ENCODE measurements around the gene RPL29. TPM values are rescaled to one million over a fixed set of nuclear protein-coding genes. Genes with fewer than 3 reads are reported as not detected.

RPL29 gene
- total and polyA plus RNA-seq, 2 of the 13 experiments (the other 11 are each of a cell fraction or from before 2014, with no cell fraction given): 1,348 to 2,263 TPM

GRCh38 chr3:52001443-52001974 lies 5.8 kb upstream of the RPL29 start (continued):
- TF ChIP-seq NFE2L1 (CRISPR knock-in tag; IDR thresholded peaks at IDR 0.05; ENCODE audit: borderline replicate concordance) (no peak), PLSCR1 (CRISPR knock-in tag; IDR thresholded peaks at IDR 0.05; ENCODE audit: borderline replicate concordance) (no peak), SOX6 (IDR thresholded peaks at IDR 0.05) (no peak), SOX6 (CRISPR knock-in tag; IDR thresholded peaks at IDR 0.05) (peak; percentile 46), TCF12 (IDR thresholded peaks at IDR 0.05) (no peak), TCF12 (CRISPR knock-in tag; IDR thresholded peaks at IDR 0.05) (no peak), ZNF230 (CRISPR knock-in tag; IDR thresholded peaks at IDR 0.05) (no peak), STAG1 (CRISPR knock-in tag; IDR thresholded peaks at IDR 0.05) (peak; percentile 99), ZNF17 (CRISPR knock-in tag; IDR thresholded peaks at IDR 0.05) (no peak), HOXA9 (CRISPR knock-in tag; IDR thresholded peaks at IDR 0.05; ENCODE audit: borderline replicate concordance) (no peak), JUN (CRISPR knock-in tag; IDR thresholded peaks at IDR 0.05) (no peak), DNMT3B (CRISPR knock-in tag; conservative IDR thresholded peaks at IDR 0.05) (no peak), ZSCAN31 (CRISPR knock-in tag; IDR thresholded peaks at IDR 0.05; ENCODE audit: low read depth) (no peak), SRSF4 (IDR thresholded peaks at IDR 0.05; ENCODE audit: low read depth, low read length, poor library complexity, severe bottlenecking) (no peak), ZNF597 (CRISPR knock-in tag; IDR thresholded peaks at IDR 0.05) (no peak), ISX (CRISPR knock-in tag; conservative IDR thresholded peaks at IDR 0.05) (no peak), FOXC1 (CRISPR knock-in tag; IDR thresholded peaks at IDR 0.05; ENCODE audit: borderline replicate concordance) (no peak), TBL1XR1 (IDR thresholded peaks at IDR 0.05; ENCODE audit: borderline replicate concordance, low read length, partially characterized antibody) (no peak), GTF2F1 (IDR thresholded peaks at IDR 0.05; ENCODE audit: low read length) (no peak)
- TF ChIP-seq, protein P1, sequence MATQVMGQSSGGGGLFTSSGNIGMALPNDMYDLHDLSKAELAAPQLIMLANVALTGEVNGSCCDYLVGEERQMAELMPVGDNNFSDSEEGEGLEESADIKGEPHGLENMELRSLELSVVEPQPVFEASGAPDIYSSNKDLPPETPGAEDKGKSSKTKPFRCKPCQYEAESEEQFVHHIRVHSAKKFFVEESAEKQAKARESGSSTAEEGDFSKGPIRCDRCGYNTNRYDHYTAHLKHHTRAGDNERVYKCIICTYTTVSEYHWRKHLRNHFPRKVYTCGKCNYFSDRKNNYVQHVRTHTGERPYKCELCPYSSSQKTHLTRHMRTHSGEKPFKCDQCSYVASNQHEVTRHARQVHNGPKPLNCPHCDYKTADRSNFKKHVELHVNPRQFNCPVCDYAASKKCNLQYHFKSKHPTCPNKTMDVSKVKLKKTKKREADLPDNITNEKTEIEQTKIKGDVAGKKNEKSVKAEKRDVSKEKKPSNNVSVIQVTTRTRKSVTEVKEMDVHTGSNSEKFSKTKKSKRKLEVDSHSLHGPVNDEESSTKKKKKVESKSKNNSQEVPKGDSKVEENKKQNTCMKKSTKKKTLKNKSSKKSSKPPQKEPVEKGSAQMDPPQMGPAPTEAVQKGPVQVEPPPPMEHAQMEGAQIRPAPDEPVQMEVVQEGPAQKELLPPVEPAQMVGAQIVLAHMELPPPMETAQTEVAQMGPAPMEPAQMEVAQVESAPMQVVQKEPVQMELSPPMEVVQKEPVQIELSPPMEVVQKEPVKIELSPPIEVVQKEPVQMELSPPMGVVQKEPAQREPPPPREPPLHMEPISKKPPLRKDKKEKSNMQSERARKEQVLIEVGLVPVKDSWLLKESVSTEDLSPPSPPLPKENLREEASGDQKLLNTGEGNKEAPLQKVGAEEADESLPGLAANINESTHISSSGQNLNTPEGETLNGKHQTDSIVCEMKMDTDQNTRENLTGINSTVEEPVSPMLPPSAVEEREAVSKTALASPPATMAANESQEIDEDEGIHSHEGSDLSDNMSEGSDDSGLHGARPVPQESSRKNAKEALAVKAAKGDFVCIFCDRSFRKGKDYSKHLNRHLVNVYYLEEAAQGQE (IDR thresholded peaks at IDR 0.05; ENCODE audit: borderline replicate concordance in 1 of 2, low read depth in 1 of 2, low read length in 2 of 2): no peak
- TF ChIP-seq, protein P2, sequence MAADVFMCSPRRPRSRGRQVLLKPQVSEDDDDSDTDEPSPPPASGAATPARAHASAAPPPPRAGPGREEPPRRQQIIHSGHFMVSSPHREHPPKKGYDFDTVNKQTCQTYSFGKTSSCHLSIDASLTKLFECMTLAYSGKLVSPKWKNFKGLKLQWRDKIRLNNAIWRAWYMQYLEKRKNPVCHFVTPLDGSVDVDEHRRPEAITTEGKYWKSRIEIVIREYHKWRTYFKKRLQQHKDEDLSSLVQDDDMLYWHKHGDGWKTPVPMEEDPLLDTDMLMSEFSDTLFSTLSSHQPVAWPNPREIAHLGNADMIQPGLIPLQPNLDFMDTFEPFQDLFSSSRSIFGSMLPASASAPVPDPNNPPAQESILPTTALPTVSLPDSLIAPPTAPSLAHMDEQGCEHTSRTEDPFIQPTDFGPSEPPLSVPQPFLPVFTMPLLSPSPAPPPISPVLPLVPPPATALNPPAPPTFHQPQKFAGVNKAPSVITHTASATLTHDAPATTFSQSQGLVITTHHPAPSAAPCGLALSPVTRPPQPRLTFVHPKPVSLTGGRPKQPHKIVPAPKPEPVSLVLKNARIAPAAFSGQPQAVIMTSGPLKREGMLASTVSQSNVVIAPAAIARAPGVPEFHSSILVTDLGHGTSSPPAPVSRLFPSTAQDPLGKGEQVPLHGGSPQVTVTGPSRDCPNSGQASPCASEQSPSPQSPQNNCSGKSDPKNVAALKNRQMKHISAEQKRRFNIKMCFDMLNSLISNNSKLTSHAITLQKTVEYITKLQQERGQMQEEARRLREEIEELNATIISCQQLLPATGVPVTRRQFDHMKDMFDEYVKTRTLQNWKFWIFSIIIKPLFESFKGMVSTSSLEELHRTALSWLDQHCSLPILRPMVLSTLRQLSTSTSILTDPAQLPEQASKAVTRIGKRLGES (CRISPR knock-in tag; IDR thresholded peaks at IDR 0.05; ENCODE audit: borderline replicate concordance): no peak
- TF ChIP-seq, protein P3, sequence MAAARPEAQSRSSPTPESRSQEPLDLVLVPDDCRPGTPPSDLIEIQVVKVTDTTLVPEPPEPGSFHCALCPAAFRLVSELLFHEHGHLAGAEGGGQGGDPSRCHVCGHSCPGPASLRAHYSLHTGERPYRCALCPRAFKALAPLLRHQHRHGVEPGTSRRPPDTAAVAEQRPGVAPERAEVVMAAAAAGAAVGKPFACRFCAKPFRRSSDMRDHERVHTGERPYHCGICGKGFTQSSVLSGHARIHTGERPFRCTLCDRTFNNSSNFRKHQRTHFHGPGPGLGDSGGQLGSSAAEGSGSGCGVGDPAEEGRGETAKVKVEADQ (CRISPR knock-in tag; IDR thresholded peaks at IDR 0.05; ENCODE audit: borderline replicate concordance): no peak

Data from HepG2 (cell line).